Caco-2 (cell line): Measurements from ENCODE around the gene MARCHF6. TPM values are rescaled to one million over a fixed set of nuclear protein-coding genes. Genes with fewer than 3 reads are reported as not detected.

Source experiments
- BruUV-seq: library from RNA; stranded (reverse); fragments of 400-500 nt; replicated peaks from 2 replicates; lab custom pipeline; 2021; lab: Mats Ljungman, UMichigan
- CTCF ChIA-PET: fragments of 300-600 bp; sonication (Branson Sonifier 250); formaldehyde crosslinking; loops from one replicate; lab custom pipeline; 2022; ENCODE audit warnings: antibody characterized with exemption; lab: Charles Lee
- POLR2A ChIA-PET: fragments of 300-600 bp; sonication (Branson Sonifier 250); formaldehyde crosslinking; loops from one replicate; lab custom pipeline; 2022; ENCODE audit warnings: antibody characterized with exemption; lab: Charles Lee
- DNase-seq, 2 experiments: peaks; one replicate each; pipeline versions ENCODE4 v3.0.0 to v3.0.0-alpha.2; 2020 to 2022
- H3K27me3 ChIP-seq: replicated peaks from 2 replicates; pipeline ENCODE4 v1.6.0; 2011; ENCODE audit warnings: low read length; ENCODE audit not compliant: control insufficient read depth, insufficient read depth
- H3K36me3 ChIP-seq: 2 replicates; pipeline ENCODE4 v1.5.1; 2011; ENCODE audit warnings: low read length; ENCODE audit not compliant: control insufficient read depth, insufficient read depth
- H3K4me1 ChIP-seq: fragments of 250-450 bp; sonication (Bioruptor Pico); 2 replicates; pipeline ENCODE4 v1.5.1; 2020; ENCODE audit warnings: mild to moderate bottlenecking
- H3K4me3 ChIP-seq: 2 replicates; pipeline ENCODE4 v1.5.1; 2011; ENCODE audit warnings: low read depth, mild to moderate bottlenecking, control low read depth, low read length
- H3K9me3 ChIP-seq: fragments of 250-450 bp; sonication (Bioruptor Pico); 2 replicates; pipeline ENCODE4 v1.5.1; 2020; ENCODE audit warnings: mild to moderate bottlenecking, moderate library complexity
- H3K27ac Mint-ChIP-seq: one replicate; pipeline ENCODE4 v1.8.0; 2022; ENCODE audit warnings: mixed read lengths; ENCODE audit not compliant: unreplicated experiment
- H3K27me3 Mint-ChIP-seq: one replicate; pipeline ENCODE4 v1.8.0; 2022; ENCODE audit warnings: mixed read lengths; ENCODE audit not compliant: insufficient read depth, unreplicated experiment
- H3K36me3 Mint-ChIP-seq: one replicate; pipeline ENCODE4 v1.8.0; 2022; ENCODE audit warnings: mild to moderate bottlenecking, mixed read lengths; ENCODE audit not compliant: insufficient read depth, unreplicated experiment
- H3K4me1 Mint-ChIP-seq: one replicate; pipeline ENCODE4 v1.8.0; 2022; ENCODE audit warnings: low read depth, mixed read lengths; ENCODE audit not compliant: unreplicated experiment
- H3K4me3 Mint-ChIP-seq: one replicate; pipeline ENCODE4 v1.8.0; 2022; ENCODE audit warnings: mild to moderate bottlenecking, moderate library complexity, mixed read lengths; ENCODE audit not compliant: unreplicated experiment
- H3K9me3 Mint-ChIP-seq: one replicate; pipeline ENCODE4 v1.8.0; 2022; ENCODE audit warnings: mixed read lengths; ENCODE audit not compliant: unreplicated experiment
- intact Hi-C: fragments of 100-400 bp; cut with micrococcal nuclease; formaldehyde crosslinking; loops from one replicate; pipeline ENCODE4 v1.10.0; 2022; ENCODE audit not compliant: unreplicated experiment
- total RNA-seq: library from RNA; stranded (reverse); gene quantifications from 2 replicates; pipeline ENCODE4 v1.2.3, GENCODE V29; 2022
- TF ChIP-seq, protein P1 (sequence below), 2 experiments: fragments of 200-600 bp in 1 of 2; IDR thresholded peaks; 1 replicate in 1 of 2; 2 replicates in 1 of 2; pipeline versions ENCODE4 v1.5.1 to v1.8.0; 2011 to 2022; ENCODE audit warnings: antibody characterized with exemption in 1 of 2, control low read depth in 1 of 2, inconsistent platforms in 1 of 2, low read depth in 1 of 2, low read length in 1 of 2, mild to moderate bottlenecking in 1 of 2, moderate library complexity in 1 of 2; ENCODE audit not compliant: insufficient read depth in 1 of 2, severe bottlenecking in 1 of 2, unreplicated experiment in 1 of 2

MARCHF6 gene
- total RNA-seq, 1 experiment from 2014 or later, result 123 TPM

GRCh38 chr5:10376544-10376943 is 23.0 kb downstream of the MARCHF6 start:
- H3K27ac Mint-ChIP-seq, result no peak overlapping the region
- H3K36me3 Mint-ChIP-seq, result peaks cover 48% of the 10 kb centered on the region
- H3K9me3 ChIP-seq, result no peaks in the 10 kb centered on the region
- no TSS peak for BruUV-seq
- H3K27me3 ChIP-seq, result no peaks in the 10 kb centered on the region
- TF ChIP-seq, protein P1, sequence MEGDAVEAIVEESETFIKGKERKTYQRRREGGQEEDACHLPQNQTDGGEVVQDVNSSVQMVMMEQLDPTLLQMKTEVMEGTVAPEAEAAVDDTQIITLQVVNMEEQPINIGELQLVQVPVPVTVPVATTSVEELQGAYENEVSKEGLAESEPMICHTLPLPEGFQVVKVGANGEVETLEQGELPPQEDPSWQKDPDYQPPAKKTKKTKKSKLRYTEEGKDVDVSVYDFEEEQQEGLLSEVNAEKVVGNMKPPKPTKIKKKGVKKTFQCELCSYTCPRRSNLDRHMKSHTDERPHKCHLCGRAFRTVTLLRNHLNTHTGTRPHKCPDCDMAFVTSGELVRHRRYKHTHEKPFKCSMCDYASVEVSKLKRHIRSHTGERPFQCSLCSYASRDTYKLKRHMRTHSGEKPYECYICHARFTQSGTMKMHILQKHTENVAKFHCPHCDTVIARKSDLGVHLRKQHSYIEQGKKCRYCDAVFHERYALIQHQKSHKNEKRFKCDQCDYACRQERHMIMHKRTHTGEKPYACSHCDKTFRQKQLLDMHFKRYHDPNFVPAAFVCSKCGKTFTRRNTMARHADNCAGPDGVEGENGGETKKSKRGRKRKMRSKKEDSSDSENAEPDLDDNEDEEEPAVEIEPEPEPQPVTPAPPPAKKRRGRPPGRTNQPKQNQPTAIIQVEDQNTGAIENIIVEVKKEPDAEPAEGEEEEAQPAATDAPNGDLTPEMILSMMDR (IDR thresholded peaks at IDR 0.05; ENCODE audit: insufficient read depth in 1 of 2, low read depth in 1 of 2, low read length in 1 of 2, severe bottlenecking in 1 of 2, unreplicated experiment in 1 of 2), result no peak
- no peaks in the 10 kb centered on the region for H3K27me3 Mint-ChIP-seq
- peaks cover 5% of the 10 kb centered on the region; the same call in 1 of the 2 replicates for H3K4me1 ChIP-seq
- intact Hi-C loops, result no loop called here
- no peaks in the 10 kb centered on the region for H3K9me3 Mint-ChIP-seq
- H3K4me1 Mint-ChIP-seq, result peaks cover 17% of the 10 kb centered on the region
- CTCF ChIA-PET, result no interaction called here
- no peak overlapping the region for H3K4me3 ChIP-seq
- POLR2A ChIA-PET, result no interaction called here
- no peak overlapping the region for H3K4me3 Mint-ChIP-seq
- peak in 1 of 2 experiments; percentile 22 for DNase-seq
- no peaks in the 10 kb centered on the region; the same call in none of the 2 replicates for H3K36me3 ChIP-seq

- Mint-ChIP-seq H3K4me3 (no peak overlapping the region), H3K27me3 (no peaks in the 10 kb centered on the region), H3K9me3 (no peaks in the 10 kb centered on the region), H3K4me1 (peaks cover 17% of the 10 kb centered on the region), H3K27ac (no peak overlapping the region), H3K36me3 (peaks cover 52% of the 10 kb centered on the region)
- intact Hi-C loops, result no loop called here
- Histone ChIP-seq H3K27me3 (no peaks in the 10 kb centered on the region), H3K9me3 (no peaks in the 10 kb centered on the region), H3K36me3 (no peaks in the 10 kb centered on the region; the same call in none of the 2 replicates), H3K4me1 (peaks cover 5% of the 10 kb centered on the region; the same call in 1 of the 2 replicates), H3K4me3 (no peak overlapping the region)
- ChIA-PET CTCF (no interaction called here), POLR2A (no interaction called here)
- no TSS peak for BruUV-seq
- no peak for DNase-seq
- TF ChIP-seq, protein P1 (IDR thresholded peaks at IDR 0.05; ENCODE audit: insufficient read depth in 1 of 2, low read depth in 1 of 2, low read length in 1 of 2, severe bottlenecking in 1 of 2, unreplicated experiment in 1 of 2), result no peak
Measured at GRCh38 chr5:10377081-10377480, 23.6 kb downstream of the MARCHF6 start.

- H3K4me1 Mint-ChIP-seq, result peaks cover 7% of the 10 kb centered on the region
- intact Hi-C loops, result no loop called here
- CTCF ChIA-PET, result no interaction called here
- POLR2A ChIA-PET, result no interaction called here
- H3K36me3 Mint-ChIP-seq, result peaks cover 55% of the 10 kb centered on the region
- no peak overlapping the region for H3K4me3 Mint-ChIP-seq
- no peaks in the 10 kb centered on the region for H3K9me3 ChIP-seq
- no TSS peak for BruUV-seq
- H3K27me3 ChIP-seq, result no peaks in the 10 kb centered on the region
- no peak for DNase-seq
- H3K4me3 ChIP-seq, result no peak overlapping the region
- TF ChIP-seq, protein P1 (IDR thresholded peaks at IDR 0.05; ENCODE audit: insufficient read depth in 1 of 2, low read depth in 1 of 2, low read length in 1 of 2, severe bottlenecking in 1 of 2, unreplicated experiment in 1 of 2), result no peak
- H3K27me3 Mint-ChIP-seq, result no peaks in the 10 kb centered on the region
- no peaks in the 10 kb centered on the region for H3K9me3 Mint-ChIP-seq
- no peak overlapping the region for H3K27ac Mint-ChIP-seq
- no peaks in the 10 kb centered on the region for H3K4me1 ChIP-seq
- H3K36me3 ChIP-seq, result no peaks in the 10 kb centered on the region; the same call in 1 of the 2 replicates
Measured at GRCh38 chr5:10381803-10382202, 28.3 kb downstream of the MARCHF6 start.
